Thymus (tissue), 11 donors: ENCODE results near the gene GPC6. TPM values are rescaled to one million over a fixed set of nuclear protein-coding genes. Genes with fewer than 3 reads are reported as not detected.

Experiments used
- DNase-seq, 9 donors: peaks; one replicate each; pipeline ENCODE4 v3.0.0-alpha.2; 2013; ENCODE audit warnings: low spot score in 9 of 9, low read depth in 6 of 9, missing footprints in 1 of 9
- H3K27ac ChIP-seq, 2 donors: one replicate each; pipeline ENCODE4 v1.5.1; 2013; ENCODE audit warnings: control low read depth in 1 of 2, low read depth in 1 of 2, low read length in 1 of 2, mild to moderate bottlenecking in 1 of 2, moderate library complexity in 1 of 2
- H3K27me3 ChIP-seq, 2 donors: one replicate each; pipeline ENCODE4 v1.5.1; 2013; ENCODE audit warnings: low read length in 1 of 2; ENCODE audit not compliant: control insufficient read depth in 2 of 2, insufficient read depth in 1 of 2
- H3K36me3 ChIP-seq, 2 donors: one replicate each; pipeline ENCODE4 v1.5.1; 2013; ENCODE audit warnings: low read length in 1 of 2, mild to moderate bottlenecking in 1 of 2, moderate library complexity in 1 of 2; ENCODE audit not compliant: control insufficient read depth in 2 of 2, insufficient read depth in 2 of 2
- H3K4me1 ChIP-seq, 2 donors: one replicate each; pipeline ENCODE4 v1.5.1; 2013; ENCODE audit warnings: low read length in 2 of 2; ENCODE audit not compliant: control insufficient read depth in 2 of 2, insufficient read depth in 2 of 2
- H3K4me3 ChIP-seq, 2 donors: one replicate each; pipeline ENCODE4 v1.5.1; 2013; ENCODE audit warnings: low read length in 2 of 2, control low read depth in 1 of 2, mild to moderate bottlenecking in 1 of 2
- H3K9me3 ChIP-seq, 2 donors: one replicate each; pipeline ENCODE4 v1.5.1; 2013; ENCODE audit warnings: low read length in 1 of 2, mild to moderate bottlenecking in 1 of 2; ENCODE audit not compliant: control insufficient read depth in 2 of 2, insufficient read depth in 1 of 2
- WGBS: extraction: QIAGEN DNeasy Blood & Tissue Kit; methylation state at CpG from one replicate; pipeline ENCODE4 v1.1.7; 2013; 5-methylcytosine and 5-hydroxymethylcytosine counted together
- polyA plus RNA-seq: library from polyadenylated mRNA; stranded (reverse); fragments of 200-250 nt; gene quantifications from one replicate; pipeline ENCODE4 v1.2.3, GENCODE V29; 2013
- total RNA-seq: library from RNA; stranded (reverse); fragments of 120-200 nt; gene quantifications from one replicate; pipeline ENCODE4 v1.2.4, GENCODE V29; 2013
- donor health status: healthy.

Gene GPC6
- total and polyA plus RNA-seq, 2 donors = 1.1 to 6.9 TPM

- Histone ChIP-seq H3K4me1 (no peaks in the 10 kb centered on the region), H3K4me3 (no peak overlapping the region), H3K9me3 (peaks cover 0 to 2% of the 10 kb centered on the region in 2 donors), H3K27ac (no peak overlapping the region), H3K27me3 (no peaks in the 10 kb centered on the region), H3K36me3 (no peaks in the 10 kb centered on the region)
- DNase-seq = no peak
Observed at GRCh38 chr13:93460005-93460404, 233.4 kb downstream of the GPC6 start.

GRCh38 chr13:93462151-93462550, 235.5 kb downstream of the GPC6 start:
- WGBS = 95% methylated on average over 3 of the region's 3 CpGs
- Histone ChIP-seq H3K36me3 (no peaks in the 10 kb centered on the region), H3K27ac (no peak overlapping the region), H3K4me1 (no peaks in the 10 kb centered on the region), H3K4me3 (no peak overlapping the region), H3K9me3 (no peaks in the 10 kb centered on the region), H3K27me3 (no peaks in the 10 kb centered on the region)
- no peak for DNase-seq

- 96% methylated on average over 3 of the region's 3 CpGs for WGBS
- H3K4me3 ChIP-seq = no peak overlapping the region
- no peaks in the 10 kb centered on the region for H3K4me1 ChIP-seq
- no peak for DNase-seq
- H3K9me3 ChIP-seq = no peaks in the 10 kb centered on the region
- no peak overlapping the region for H3K27ac ChIP-seq
- no peaks in the 10 kb centered on the region for H3K36me3 ChIP-seq
- no peaks in the 10 kb centered on the region for H3K27me3 ChIP-seq
Observed at GRCh38 chr13:93466502-93467036, 240.0 kb downstream of the GPC6 start.

GRCh38 chr13:93467175-93467574, 240.6 kb downstream of the GPC6 start:
- no peak overlapping the region for H3K4me3 ChIP-seq
- H3K9me3 ChIP-seq = peaks cover 0 to 2% of the 10 kb centered on the region in 2 donors
- 86% methylated on average over 2 of the region's 2 CpGs for WGBS
- no peaks in the 10 kb centered on the region for H3K27me3 ChIP-seq
- no peak for DNase-seq
- H3K27ac ChIP-seq = no peak overlapping the region
- no peaks in the 10 kb centered on the region for H3K4me1 ChIP-seq
- H3K36me3 ChIP-seq = no peaks in the 10 kb centered on the region

- H3K4me1 ChIP-seq = no peaks in the 10 kb centered on the region
- DNase-seq = no peak
- 79% methylated on average over 1 of the region's 1 CpG for WGBS
- H3K36me3 ChIP-seq = no peaks in the 10 kb centered on the region
- H3K9me3 ChIP-seq = peaks cover 2 to 15% of the 10 kb centered on the region in 2 donors
- H3K27ac ChIP-seq = no peak overlapping the region
- H3K4me3 ChIP-seq = no peak overlapping the region
- no peaks in the 10 kb centered on the region for H3K27me3 ChIP-seq
Observed at GRCh38 chr13:93468433-93468832, 241.8 kb downstream of the GPC6 start.

GRCh38 chr13:93472296-93472695, 245.7 kb downstream of the GPC6 start:
- no peak for DNase-seq
- no peak overlapping the region for H3K27ac ChIP-seq
- no peaks in the 10 kb centered on the region for H3K36me3 ChIP-seq
- no peaks in the 10 kb centered on the region for H3K4me1 ChIP-seq
- H3K9me3 ChIP-seq = peaks cover 2 to 20% of the 10 kb centered on the region in 2 donors
- 92% methylated on average over 7 of the region's 7 CpGs for WGBS
- H3K4me3 ChIP-seq = no peak overlapping the region
- no peaks in the 10 kb centered on the region for H3K27me3 ChIP-seq

GRCh38 chr13:93472814-93473296, 246.2 kb downstream of the GPC6 start:
- 90% methylated on average over 1 of the region's 1 CpG for WGBS
- Histone ChIP-seq H3K27ac (no peak overlapping the region), H3K9me3 (peaks cover 2 to 20% of the 10 kb centered on the region in 2 donors), H3K4me1 (no peaks in the 10 kb centered on the region), H3K36me3 (no peaks in the 10 kb centered on the region), H3K27me3 (no peaks in the 10 kb centered on the region), H3K4me3 (no peak overlapping the region)
- DNase-seq = no peak

GRCh38 chr13:93473441-93474270, 247.0 kb downstream of the GPC6 start:
- no peak overlapping the region for H3K4me3 ChIP-seq
- WGBS = 86% methylated on average over 5 of the region's 5 CpGs
- H3K9me3 ChIP-seq = peaks cover 2 to 20% of the 10 kb centered on the region in 2 donors
- no peaks in the 10 kb centered on the region for H3K27me3 ChIP-seq
- H3K27ac ChIP-seq = no peak overlapping the region
- DNase-seq = no peak
- no peaks in the 10 kb centered on the region for H3K36me3 ChIP-seq
- H3K4me1 ChIP-seq = no peaks in the 10 kb centered on the region

GRCh38 chr13:93476175-93476574, 249.6 kb downstream of the GPC6 start:
- no peaks in the 10 kb centered on the region for H3K4me1 ChIP-seq
- 94% methylated on average over 8 of the region's 8 CpGs for WGBS
- peaks cover 2 to 20% of the 10 kb centered on the region in 2 donors for H3K9me3 ChIP-seq
- no peaks in the 10 kb centered on the region for H3K27me3 ChIP-seq
- DNase-seq = no peak
- no peak overlapping the region for H3K27ac ChIP-seq
- no peak overlapping the region for H3K4me3 ChIP-seq
- no peaks in the 10 kb centered on the region for H3K36me3 ChIP-seq
